ENCODE data around the gene SLC4A4.

SLC4A4 gene

DNA sequence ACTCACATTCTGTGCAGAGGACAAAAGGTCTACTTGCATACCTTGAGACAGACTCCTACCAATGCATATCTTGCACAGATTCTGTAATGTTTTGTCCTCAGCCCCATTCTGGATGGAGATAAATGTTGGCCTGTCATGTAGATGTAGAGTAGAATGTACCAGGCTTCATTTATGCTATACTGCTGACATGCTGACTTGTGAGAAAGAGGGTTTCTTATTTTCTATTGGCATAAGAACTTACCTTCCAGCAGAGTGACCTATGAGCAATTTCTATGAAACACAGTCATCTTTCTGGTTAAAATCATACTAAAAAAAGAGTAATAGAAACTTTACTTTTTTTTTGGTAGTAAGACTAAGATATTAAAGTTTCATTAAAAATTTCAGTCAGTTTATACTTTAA lies 17.2 kb downstream of the SLC4A4 start:
- FAIRE-seq = no peak

DNA sequence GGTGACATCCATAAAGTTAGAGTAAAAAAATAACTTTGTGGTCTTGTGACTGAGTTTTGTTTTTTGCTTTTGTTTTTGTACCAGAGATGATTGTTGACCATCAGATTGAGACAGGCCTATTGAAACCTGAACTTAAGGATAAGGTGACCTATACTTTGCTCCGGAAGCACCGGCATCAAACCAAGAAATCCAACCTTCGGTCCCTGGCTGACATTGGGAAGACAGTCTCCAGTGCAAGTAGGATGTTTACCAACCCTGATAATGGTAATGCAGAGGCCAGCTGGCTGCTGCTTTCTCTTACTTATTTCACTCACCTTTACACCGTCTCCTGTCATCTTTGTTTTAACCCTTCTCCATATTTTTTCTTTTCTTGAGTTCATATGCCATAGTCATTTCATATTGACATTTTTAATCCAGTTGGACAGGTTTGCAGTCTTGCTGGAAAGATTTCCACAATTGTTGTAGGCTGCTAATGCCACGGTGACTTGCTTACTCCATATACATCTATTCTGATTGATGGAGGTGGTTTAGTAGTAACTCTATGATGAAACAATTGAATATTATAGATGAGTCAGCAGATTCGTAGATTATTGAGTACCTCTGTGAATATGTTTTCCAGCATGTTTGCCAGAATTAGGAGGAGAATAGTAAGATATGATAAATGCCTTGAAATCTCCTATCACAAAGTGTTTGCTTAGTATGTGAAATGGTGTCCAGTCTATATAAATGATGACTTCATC lies 18.3 kb downstream of the SLC4A4 start:
- no peak for FAIRE-seq
- no peak for DNase-seq (ENCODE audit: extremely low spot score, insufficient read length, low read depth)

More for the DNA sequence above, 17.2 kb downstream of the SLC4A4 start:
- no peak for DNase-seq (ENCODE audit: extremely low spot score, insufficient read length, low read depth)

- no peak for FAIRE-seq
- DNase-seq (ENCODE audit: extremely low spot score, insufficient read length, low read depth) = no peak
Measured at GRCh38 chr4:71360844-71361243, 22.0 kb downstream of the SLC4A4 start.

GRCh38 chr4:71361476-71361875 lies 22.7 kb downstream of the SLC4A4 start:
- FAIRE-seq = no peak

DNA sequence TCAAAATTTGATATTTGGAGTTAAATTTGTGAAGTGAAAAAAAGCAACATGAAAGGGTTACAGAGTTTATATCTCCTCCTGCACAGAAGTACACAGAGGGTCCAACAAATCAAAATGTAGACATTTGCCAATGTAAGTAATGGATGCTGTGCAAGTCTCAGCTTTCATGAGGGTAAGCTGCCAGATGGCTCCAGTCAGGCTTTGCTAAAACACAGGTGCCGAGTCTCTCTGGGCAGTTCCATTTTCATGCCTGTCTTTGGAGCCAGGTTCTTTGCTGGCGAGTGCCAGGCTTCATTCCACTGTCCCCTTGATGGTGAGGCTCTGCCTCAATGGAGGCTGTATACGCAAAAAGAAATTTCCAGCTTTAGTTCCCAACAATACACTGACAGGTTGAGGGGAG lies 27.9 kb downstream of the SLC4A4 start:
- FAIRE-seq (no peak), DNase-seq (ENCODE audit: extremely low spot score, insufficient read length, low read depth) (no peak)

More at GRCh38 chr4:71361476-71361875, 22.7 kb downstream of the SLC4A4 start:
- no peak for DNase-seq (ENCODE audit: extremely low spot score, insufficient read length, low read depth)

GRCh38 chr4:71367546-71367945 lies 28.7 kb downstream of the SLC4A4 start:
- DNase-seq (ENCODE audit: extremely low spot score, insufficient read length, low read depth) (no peak), FAIRE-seq (no peak)

GRCh38 chr4:71368906-71369305 lies 30.1 kb downstream of the SLC4A4 start:
- no peak for DNase-seq (ENCODE audit: extremely low spot score, insufficient read length, low read depth)
- FAIRE-seq = no peak

GRCh38 chr4:71369536-71369935 lies 30.7 kb downstream of the SLC4A4 start:
- no peak for DNase-seq (ENCODE audit: extremely low spot score, insufficient read length, low read depth)
- no peak for FAIRE-seq

- no peak for FAIRE-seq
Measured at GRCh38 chr4:71375494-71375893, 36.7 kb downstream of the SLC4A4 start.

GRCh38 chr4:71377561-71377960 lies 38.7 kb downstream of the SLC4A4 start:
- FAIRE-seq = no peak

More at GRCh38 chr4:71375494-71375893, 36.7 kb downstream of the SLC4A4 start:
- DNase-seq (ENCODE audit: extremely low spot score, insufficient read length, low read depth) = no peak

GRCh38 chr4:71379126-71379525 lies 40.3 kb downstream of the SLC4A4 start:
- FAIRE-seq (no peak), DNase-seq (ENCODE audit: extremely low spot score, insufficient read length, low read depth) (no peak)

More at GRCh38 chr4:71377561-71377960, 38.7 kb downstream of the SLC4A4 start:
- no peak for DNase-seq (ENCODE audit: extremely low spot score, insufficient read length, low read depth)

DNA sequence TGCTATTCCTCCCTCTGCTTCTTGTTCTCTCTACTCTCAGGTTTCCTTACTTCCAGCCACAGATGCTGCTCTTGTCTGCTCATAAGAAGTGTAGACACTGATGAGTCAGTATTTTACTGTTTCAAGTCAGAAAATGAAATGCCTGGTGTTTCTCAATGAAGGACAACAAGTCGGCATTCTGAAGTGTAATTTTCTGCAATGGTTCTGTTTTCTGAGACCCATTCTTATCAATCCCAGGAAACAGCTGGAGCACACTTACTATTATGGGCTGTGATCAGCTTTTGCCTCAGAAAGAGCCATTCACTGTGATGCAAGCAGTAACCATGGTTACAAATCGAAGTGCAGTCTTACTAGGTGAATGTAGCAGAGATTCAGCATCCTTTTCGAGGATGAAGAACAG lies 42.0 kb downstream of the SLC4A4 start:
- no peak for FAIRE-seq
- no peak for DNase-seq (ENCODE audit: extremely low spot score, insufficient read length, low read depth)

DNA sequence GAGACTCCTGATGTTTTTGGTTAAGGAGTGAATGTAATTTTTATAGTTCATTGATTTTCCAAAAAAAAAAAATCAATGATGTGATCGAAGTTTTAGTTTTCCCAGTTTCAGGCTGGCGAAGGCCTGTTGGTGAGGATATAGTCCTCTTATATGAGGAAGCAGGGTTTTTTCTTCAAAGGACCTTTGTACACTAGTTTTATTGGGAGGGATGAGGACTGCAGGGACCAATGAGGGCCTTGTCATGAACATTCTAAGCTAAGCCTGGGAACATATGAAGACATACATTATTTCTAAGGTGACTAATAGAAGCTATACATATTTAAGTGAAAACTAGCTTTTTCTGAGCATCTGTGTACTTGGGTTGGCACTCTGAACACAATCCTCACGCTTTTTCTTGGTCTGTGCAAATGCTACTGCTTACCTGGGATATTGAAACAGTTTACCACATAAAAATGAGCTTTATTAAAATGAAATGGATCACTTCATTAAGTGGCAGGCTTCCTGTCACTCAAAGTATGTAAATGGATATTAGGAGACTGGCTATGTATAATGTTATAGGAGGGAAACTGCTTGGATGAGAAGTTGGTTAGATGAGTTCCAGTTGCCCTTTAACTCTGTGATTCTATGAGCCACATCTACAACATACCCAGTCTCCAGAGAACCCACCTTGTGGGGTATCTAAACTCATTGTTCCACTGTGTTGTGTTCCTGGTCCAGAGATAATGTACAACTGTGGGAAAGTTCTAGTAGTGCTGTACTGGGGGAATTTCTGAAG lies 43.5 kb downstream of the SLC4A4 start:
- DNase-seq (ENCODE audit: extremely low spot score, insufficient read length, low read depth) (no peak), FAIRE-seq (no peak)

DNA sequence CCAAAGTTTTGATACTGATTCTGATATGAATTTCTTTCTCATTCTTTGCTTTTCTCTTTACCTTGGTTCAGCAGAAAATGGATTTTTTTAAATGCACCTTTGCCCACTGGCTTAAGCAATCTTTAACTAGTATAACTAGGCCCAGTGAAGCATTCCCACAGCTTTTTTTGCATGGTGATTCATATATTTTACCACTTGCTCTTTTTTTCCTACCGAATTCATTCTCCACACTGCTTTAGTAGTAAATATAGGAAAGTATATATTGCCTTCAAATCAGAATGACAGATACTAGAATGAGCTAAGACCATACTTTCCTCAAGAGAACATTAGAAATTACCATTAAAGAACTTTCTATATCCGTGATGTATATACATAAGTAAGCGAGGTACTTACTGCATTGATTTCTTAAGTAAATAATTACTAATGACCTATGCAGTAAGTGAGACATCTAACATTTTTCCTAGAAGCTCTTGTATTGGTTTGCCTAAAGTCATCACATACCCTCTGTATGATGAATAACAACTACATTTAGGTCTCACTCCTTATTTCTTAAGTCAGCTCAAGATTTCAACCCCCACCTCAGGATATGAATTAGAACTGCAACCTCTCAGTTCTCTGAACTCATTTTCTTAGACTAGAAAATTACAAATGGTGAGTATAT lies 44.2 kb downstream of the SLC4A4 start:
- DNase-seq (ENCODE audit: extremely low spot score, insufficient read length, low read depth) = no peak
- FAIRE-seq = no peak

GRCh38 chr4:71383984-71384383 lies 45.2 kb downstream of the SLC4A4 start:
- FAIRE-seq (no peak), DNase-seq (ENCODE audit: extremely low spot score, insufficient read length, low read depth) (no peak)

DNA sequence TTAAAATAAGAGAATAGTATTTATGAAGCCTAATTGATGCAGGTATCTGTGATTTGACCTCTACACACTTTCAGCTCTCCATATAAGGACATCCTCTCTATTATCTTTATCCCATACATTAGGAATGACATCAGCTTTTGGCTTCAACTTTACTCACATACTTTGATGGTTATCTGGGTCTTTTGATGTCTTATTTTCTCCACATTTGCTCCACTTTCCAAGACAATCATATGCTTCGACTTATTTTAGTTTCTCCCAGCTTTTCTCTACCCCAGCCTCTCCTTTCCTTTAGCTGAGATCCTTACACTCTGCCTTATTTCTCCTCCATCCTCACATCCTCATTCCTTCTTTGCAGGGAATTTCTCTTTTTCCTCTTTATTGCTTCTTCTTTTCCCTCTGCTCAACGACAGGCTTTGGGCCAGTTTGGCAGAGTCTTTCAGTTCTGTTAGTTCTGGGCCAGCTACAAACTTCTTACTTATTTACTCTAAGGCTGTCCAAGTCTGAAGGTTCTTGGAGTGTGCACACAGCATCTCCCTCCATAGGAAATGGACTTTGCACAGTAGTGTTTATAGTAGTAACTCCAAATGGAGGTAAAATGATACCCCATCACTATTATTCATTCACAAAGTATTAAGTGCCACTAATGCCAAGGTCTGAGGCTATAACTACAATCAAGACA lies 50.5 kb downstream of the SLC4A4 start:
- DNase-seq (ENCODE audit: extremely low spot score, insufficient read length, low read depth) = no peak
- FAIRE-seq = no peak

GRCh38 chr4:71392109-71392508 lies 53.3 kb downstream of the SLC4A4 start:
- no peak for FAIRE-seq
- no peak for DNase-seq (ENCODE audit: extremely low spot score, insufficient read length, low read depth)

DNA sequence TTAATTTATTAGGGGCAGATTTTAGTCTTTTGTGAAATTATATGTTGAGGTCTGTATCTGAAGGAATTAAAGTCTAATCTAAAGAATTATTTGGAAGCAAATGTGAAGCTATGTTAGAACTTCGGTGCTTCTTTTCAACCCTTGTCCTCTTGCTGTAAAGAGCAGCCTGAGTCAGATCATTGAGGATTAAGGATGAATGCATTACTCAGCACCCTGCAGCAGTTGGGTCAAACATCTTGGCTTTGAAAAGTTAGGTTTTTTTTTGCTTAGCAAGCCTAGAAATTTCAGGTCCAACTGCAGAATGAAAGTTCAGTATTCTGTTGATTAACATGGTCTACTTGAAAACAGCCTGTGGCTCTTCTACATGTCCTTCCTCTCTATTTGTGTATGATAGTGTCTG lies 57.6 kb downstream of the SLC4A4 start:
- FAIRE-seq = no peak
- DNase-seq (ENCODE audit: extremely low spot score, insufficient read length, low read depth) = no peak

DNA sequence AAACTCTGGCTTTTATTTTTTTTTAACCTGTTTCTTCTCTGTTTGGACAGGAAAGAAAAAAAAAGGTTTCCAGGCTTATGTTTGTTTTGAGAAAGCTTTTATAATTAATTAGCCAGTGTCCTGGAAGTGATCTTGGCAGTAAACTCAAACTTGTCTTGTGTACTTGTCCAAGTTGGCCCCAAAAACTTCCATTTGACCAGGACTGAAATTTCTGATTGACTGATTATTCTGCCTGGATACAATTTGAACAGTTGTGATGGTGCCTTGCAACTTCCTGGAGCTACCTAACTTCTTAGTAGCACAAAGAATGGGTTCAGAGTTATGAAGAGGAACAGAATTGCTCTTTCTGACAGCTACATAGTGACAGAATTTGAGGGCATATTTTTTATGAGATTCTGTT lies 62.0 kb downstream of the SLC4A4 start:
- FAIRE-seq = no peak
- no peak for DNase-seq (ENCODE audit: extremely low spot score, insufficient read length, low read depth)

DNA sequence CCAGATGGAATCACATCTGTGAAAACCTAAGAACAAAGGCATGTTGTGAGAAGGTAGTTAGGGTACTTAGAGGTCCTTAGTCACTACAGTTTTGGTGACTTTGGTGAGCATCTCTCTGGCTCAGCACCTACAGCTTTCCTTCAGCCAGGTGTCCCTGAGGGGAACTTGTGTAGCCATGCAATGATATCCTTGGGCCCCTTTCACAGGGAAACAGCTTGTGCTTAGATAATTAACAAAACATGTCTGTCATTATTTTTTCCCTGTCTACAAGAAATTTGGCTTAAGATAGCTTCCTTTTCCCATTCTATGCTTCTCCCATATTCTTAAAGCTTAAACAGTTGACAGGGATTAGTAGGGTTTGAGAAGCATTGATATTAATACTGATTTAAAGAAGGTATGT lies 63.8 kb downstream of the SLC4A4 start:
- FAIRE-seq (no peak), DNase-seq (ENCODE audit: extremely low spot score, insufficient read length, low read depth) (no peak)
